ENCODE data around the gene EEF1E1. TPM values are rescaled to one million over a fixed set of nuclear protein-coding genes. Genes with fewer than 3 reads are reported as not detected.

The EEF1E1 gene
- total and polyA plus RNA-seq, 9 of the 15 experiments (the other 6 are each of a cell fraction or from before 2014, with no cell fraction given) = 135 to 1,355 (median 327) TPM

GRCh38 chr6:8075704-8076103 is 26.6 kb downstream of the EEF1E1 start:
- CTCF ChIA-PET (ENCODE audit: low intra/inter-chr PET ratio) = no interaction called here
- H3K79me2 ChIP-seq (ENCODE audit: control insufficient read depth, insufficient read depth, low read length) = peaks cover 5% of the 10 kb centered on the region; the same call in 1 of the 3 replicates
- BruUV-seq (replicated peaks) = no TSS peak
- no peak overlapping the region for H3K4me2 ChIP-seq (ENCODE audit: insufficient read depth, low read length)
- 0 out of 2 replicates have a peak, but pooled peaks cover under 1% of the 10 kb centered on the region for H4K20me1 ChIP-seq (replicated peaks; ENCODE audit: control insufficient read depth, insufficient read depth, low read length)
- H3K36me3 ChIP-seq (ENCODE audit: control insufficient read depth, insufficient read depth, low read length) = peaks cover 28% of the 10 kb centered on the region
- DNase-seq (ENCODE audit: extremely low read depth in 1 of 4, low spot score in 3 of 4) = no peak
- POLR2A ChIA-PET = interaction anchor here (3.0 kb wide), 1 partner anchor 11 kb away, joined by 12 read pairs; the partner anchor contains the start of gene BLOC1S5
- TF ChIP-seq TCF3 (CRISPR knock-in tag; IDR thresholded peaks at IDR 0.05) = no peak
- no peak for TF ChIP-seq XRCC4 (IDR thresholded peaks at IDR 0.05; ENCODE audit: extremely low read depth, insufficient read depth, insufficient read length)
- TF ChIP-seq TEAD1 (CRISPR knock-in tag; IDR thresholded peaks at IDR 0.05) = no peak
- TF ChIP-seq ZZZ3 (IDR thresholded peaks at IDR 0.05) = no peak
- H3K9me3 ChIP-seq (replicated peaks; ENCODE audit: control insufficient read depth, insufficient read depth, low read depth, low read length) = no peaks in the 10 kb centered on the region
- intact Hi-C loops (cut with micrococcal nuclease) (no loop called here), in situ Hi-C loops (cut with MboI) (no loop called here)
- peaks cover 0 to under 1% of the 10 kb centered on the region in 2 experiments; a peak in 2 of 5 replicates for H3K4me1 ChIP-seq (replicated peaks in 1 of 2; ENCODE audit: control insufficient read depth in 2 of 2, insufficient read depth in 2 of 2, low read length in 2 of 2)
- WGBS (ENCODE audit: insufficient coverage, low coverage, missing lambda C conversion rate) = 76% methylated on average over 3 of the region's 3 CpGs
- no peaks in the 10 kb centered on the region for H3K9me1 ChIP-seq (ENCODE audit: control insufficient read depth, insufficient read depth, low read length)
- no peak for FAIRE-seq
- no peak for ATAC-seq
- H2AFZ ChIP-seq (ENCODE audit: low read depth, low read length) = no peak overlapping the region
- H3K9ac ChIP-seq (ENCODE audit: insufficient read depth in 1 of 2, low read depth in 2 of 2, low read length in 2 of 2) = no peak overlapping the region
- 0 out of 5 replicates have a peak, but pooled peaks cover 0 to under 1% of the 10 kb centered on the region in 2 experiments for H3K27me3 ChIP-seq (ENCODE audit: control insufficient read depth in 2 of 2, insufficient read depth in 2 of 2, low read length in 2 of 2)
- H3K27ac ChIP-seq (ENCODE audit: extremely low read depth, low read depth, low read length) = no peak overlapping the region
- H3K4me3 ChIP-seq = no peak overlapping the region

GRCh38 chr6:8075185-8075584 is 27.2 kb downstream of the EEF1E1 start:
- ATAC-seq (no peak), FAIRE-seq (no peak), DNase-seq (ENCODE audit: extremely low read depth in 1 of 4, low spot score in 3 of 4) (no peak)
- Histone ChIP-seq H3K4me1 (replicated peaks in 1 of 2; ENCODE audit: control insufficient read depth in 2 of 2, insufficient read depth in 2 of 2, low read length in 2 of 2) (no peaks in the 10 kb centered on the region), H3K9ac (ENCODE audit: insufficient read depth in 1 of 2, low read depth in 2 of 2, low read length in 2 of 2) (no peak overlapping the region), H3K27ac (ENCODE audit: extremely low read depth, low read depth, low read length) (no peak overlapping the region), H3K9me3 (replicated peaks; ENCODE audit: control insufficient read depth, insufficient read depth, low read depth, low read length) (no peaks in the 10 kb centered on the region), H3K4me2 (ENCODE audit: insufficient read depth, low read length) (no peak overlapping the region), H3K4me3 (no peak overlapping the region), H3K79me2 (ENCODE audit: control insufficient read depth, insufficient read depth, low read length) (peaks cover 5% of the 10 kb centered on the region; the same call in 1 of the 3 replicates), H3K27me3 (ENCODE audit: control insufficient read depth in 2 of 2, insufficient read depth in 2 of 2, low read length in 2 of 2) (0 out of 5 replicates have a peak, but pooled peaks cover 0 to 4% of the 10 kb centered on the region in 2 experiments), H3K9me1 (ENCODE audit: control insufficient read depth, insufficient read depth, low read length) (no peaks in the 10 kb centered on the region), H2AFZ (ENCODE audit: low read depth, low read length) (no peak overlapping the region), H4K20me1 (replicated peaks; ENCODE audit: control insufficient read depth, insufficient read depth, low read length) (no peaks in the 10 kb centered on the region), H3K36me3 (ENCODE audit: control insufficient read depth, insufficient read depth, low read length) (peaks cover 23% of the 10 kb centered on the region)
- WGBS (ENCODE audit: insufficient coverage, low coverage, missing lambda C conversion rate) = 84% methylated on average over 4 of the region's 4 CpGs
- in situ Hi-C loops (cut with MboI) = no loop called here
- no TSS peak for BruUV-seq (replicated peaks)
- CTCF ChIA-PET (ENCODE audit: low intra/inter-chr PET ratio) = no interaction called here
- intact Hi-C loops (cut with micrococcal nuclease) = no loop called here
- POLR2A ChIA-PET = interaction anchor here (3.0 kb wide), 1 partner anchor 11 kb away, joined by 12 read pairs; the partner anchor contains the start of gene BLOC1S5
- no peak for TF ChIP-seq RAD21 (CRISPR knock-in tag; conservative IDR thresholded peaks at IDR 0.05 in 1 of 2, IDR thresholded peaks at IDR 0.05 in 1 of 2)
- TF ChIP-seq ARID2 (IDR thresholded peaks at IDR 0.05) = no peak
- no peak for TF ChIP-seq RCOR1 (IDR thresholded peaks at IDR 0.05; ENCODE audit: borderline replicate concordance in 1 of 2, low read depth in 2 of 2, low read length in 2 of 2)
